Right atrium auricular region (tissue), 2 donors: Measurements from ENCODE around the gene TTYH1. TPM values are rescaled to one million over a fixed set of nuclear protein-coding genes. Genes with fewer than 3 reads are reported as not detected.

Source experiments
- DNase-seq: peaks from one replicate; pipeline ENCODE4 v3.0.0-alpha.2; 2019; ENCODE audit warnings: low spot score
- H3K27ac ChIP-seq, 2 donors: fragments of 200-600 bp; sonication (generic); 1 replicate in 1 of 2; 2 replicates in 1 of 2; pipeline ENCODE4 v1.5.1; 2016 to 2019
- H3K27me3 ChIP-seq, 2 donors: fragments of 200-600 bp; sonication (generic); one replicate each; pipeline versions ENCODE4 v1.5.1 to v1.6.0; 2017 to 2019
- H3K36me3 ChIP-seq: fragments of 200-600 bp; sonication (generic); one replicate; pipeline ENCODE4 v1.5.1; 2016
- H3K4me1 ChIP-seq, 2 donors: fragments of 200-600 bp; sonication (generic); one replicate each; pipeline versions ENCODE4 v1.5.1 to v1.6.0; 2017 to 2019
- H3K4me3 ChIP-seq, 2 donors: fragments of 200-600 bp; sonication (generic); 1 replicate in 1 of 2; 2 replicates in 1 of 2; pipeline ENCODE4 v1.5.1; 2017 to 2019; ENCODE audit warnings: mild to moderate bottlenecking in 1 of 2, moderate library complexity in 1 of 2
- H3K9me3 ChIP-seq, 2 donors: fragments of 200-600 bp; sonication (generic); one replicate each; pipeline ENCODE4 v1.5.1; 2019
- CTCF ChIP-seq, 2 donors: fragments of 200-600 bp; sonication (generic); IDR thresholded peaks; one replicate each; pipeline ENCODE4 v1.5.1; 2019; ENCODE audit warnings: antibody characterized with exemption in 2 of 2
- total RNA-seq, 2 donors: library from RNA; depleted of rRNA; stranded (reverse); fragments of >200 nt; gene quantifications; one replicate each; pipeline ENCODE4 v1.1.0, GENCODE V29; 2016

TTYH1 gene
- total RNA-seq, 2 donors from 2014 or later = 1.7 to 2.7 TPM

DNA sequence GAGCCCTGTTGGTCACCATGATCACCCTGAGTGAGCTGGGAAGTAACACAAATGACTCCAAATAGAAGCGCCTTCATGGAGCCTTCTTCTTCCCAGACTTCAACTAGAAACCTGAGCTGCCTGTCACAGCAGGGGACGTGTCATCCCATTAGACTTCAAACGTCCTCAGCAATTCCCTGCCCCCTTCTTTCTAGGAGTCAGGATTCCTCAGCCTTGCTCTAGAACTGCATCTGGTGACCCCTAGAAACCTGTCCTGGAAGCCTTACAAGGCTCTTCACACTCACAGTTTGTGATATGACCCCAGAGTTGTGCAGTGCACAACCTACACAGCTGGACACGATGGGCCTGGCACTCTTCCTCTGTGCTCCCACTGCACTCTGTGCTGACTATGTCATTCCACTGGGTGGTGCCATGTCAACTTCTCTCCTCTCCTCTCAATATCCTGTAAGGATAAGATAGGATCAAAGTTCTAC lies 23.6 kb upstream of the TTYH1 start:
- no peaks in the 10 kb centered on the region for H3K27me3 ChIP-seq
- no peaks in the 10 kb centered on the region for H3K36me3 ChIP-seq
- no peak overlapping the region for H3K27ac ChIP-seq
- H3K4me3 ChIP-seq = no peak overlapping the region
- no peak for DNase-seq
- H3K9me3 ChIP-seq = no peaks in the 10 kb centered on the region
- H3K4me1 ChIP-seq = peaks cover 0 to 7% of the 10 kb centered on the region in 2 donors
- no peak for TF ChIP-seq CTCF (IDR thresholded peaks at IDR 0.05)

DNA sequence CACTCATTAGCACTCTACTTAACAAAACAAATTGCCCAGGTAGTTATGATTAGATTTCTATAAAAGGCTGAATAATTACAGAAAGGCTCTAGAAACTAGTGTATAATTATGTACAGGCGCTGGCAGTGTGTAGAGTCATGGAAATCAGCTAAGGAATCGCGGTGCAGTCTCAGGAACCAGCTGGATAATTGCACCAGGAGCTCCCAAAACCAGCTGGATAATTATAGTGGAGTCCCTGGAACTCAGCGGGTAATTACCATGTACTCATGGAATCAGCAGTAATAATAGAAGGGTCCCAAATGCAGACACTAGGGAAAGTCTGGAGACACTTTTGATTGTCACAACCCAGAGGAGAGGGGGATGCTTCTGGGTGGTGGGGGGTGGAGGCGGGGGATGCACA lies 23.2 kb upstream of the TTYH1 start:
- no peak for DNase-seq
- no peaks in the 10 kb centered on the region for H3K36me3 ChIP-seq
- H3K4me3 ChIP-seq = no peak overlapping the region
- H3K27ac ChIP-seq = no peak overlapping the region
- TF ChIP-seq CTCF (IDR thresholded peaks at IDR 0.05) = no peak
- no peaks in the 10 kb centered on the region for H3K9me3 ChIP-seq
- peaks cover 0 to 7% of the 10 kb centered on the region in 2 donors for H3K4me1 ChIP-seq
- no peaks in the 10 kb centered on the region for H3K27me3 ChIP-seq

- no peak for TF ChIP-seq CTCF (IDR thresholded peaks at IDR 0.05)
- H3K27me3 ChIP-seq = no peaks in the 10 kb centered on the region
- no peak for DNase-seq
- no peak overlapping the region for H3K27ac ChIP-seq
- H3K9me3 ChIP-seq = no peaks in the 10 kb centered on the region
- H3K4me1 ChIP-seq = peaks cover 0 to 2% of the 10 kb centered on the region in 2 donors
- no peaks in the 10 kb centered on the region for H3K36me3 ChIP-seq
- H3K4me3 ChIP-seq = no peak overlapping the region
Measured at GRCh38 chr19:54393381-54393780, 21.9 kb upstream of the TTYH1 start.

DNA sequence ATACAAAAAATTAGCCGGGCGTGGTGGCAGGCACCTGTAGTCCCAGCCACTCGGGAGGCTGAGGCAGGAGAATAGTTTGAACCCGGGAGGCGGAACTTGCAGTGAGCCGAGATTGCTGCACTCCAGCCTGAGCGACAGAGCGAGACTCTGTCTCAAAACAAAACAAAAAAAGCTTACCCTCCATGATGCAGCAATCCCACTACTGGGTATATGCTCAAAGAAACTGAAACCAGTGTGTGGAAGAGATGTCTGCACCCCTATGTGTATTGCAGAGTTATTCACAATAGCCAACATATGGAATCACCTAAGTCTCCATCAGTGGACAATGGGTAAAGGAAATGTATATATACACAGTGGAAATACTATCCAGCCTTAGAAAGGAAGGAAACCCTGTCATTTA lies 19.6 kb upstream of the TTYH1 start:
- H3K27me3 ChIP-seq = no peaks in the 10 kb centered on the region
- TF ChIP-seq CTCF (IDR thresholded peaks at IDR 0.05) = no peak
- DNase-seq = no peak
- H3K4me3 ChIP-seq = no peak overlapping the region
- no peaks in the 10 kb centered on the region for H3K36me3 ChIP-seq
- no peaks in the 10 kb centered on the region for H3K9me3 ChIP-seq
- no peak overlapping the region for H3K27ac ChIP-seq
- H3K4me1 ChIP-seq = no peaks in the 10 kb centered on the region

DNA sequence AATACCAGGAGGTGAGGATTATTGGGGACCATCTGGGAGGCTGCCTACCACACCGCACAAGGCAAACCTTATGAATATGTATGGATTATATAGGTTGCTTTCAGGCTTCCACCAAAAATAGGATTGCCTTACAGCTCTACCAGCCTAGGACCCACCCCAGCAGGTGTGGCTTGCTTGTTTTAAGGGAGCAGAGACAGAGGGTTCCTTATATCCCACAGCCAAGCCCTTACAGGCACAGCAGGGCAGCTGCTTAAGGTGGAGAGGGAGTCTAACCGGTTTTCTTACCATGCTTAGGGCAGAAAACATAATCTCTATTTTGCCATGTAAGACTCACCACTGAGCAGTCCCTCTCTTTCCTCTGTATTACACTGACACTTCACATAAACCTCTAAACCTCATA lies 16.1 kb upstream of the TTYH1 start:
- H3K4me1 ChIP-seq = no peaks in the 10 kb centered on the region
- no peak for DNase-seq
- no peaks in the 10 kb centered on the region for H3K36me3 ChIP-seq
- no peak for TF ChIP-seq CTCF (IDR thresholded peaks at IDR 0.05)
- H3K27me3 ChIP-seq = no peaks in the 10 kb centered on the region
- no peaks in the 10 kb centered on the region for H3K9me3 ChIP-seq
- H3K4me3 ChIP-seq = no peak overlapping the region
- H3K27ac ChIP-seq = no peak overlapping the region

DNA sequence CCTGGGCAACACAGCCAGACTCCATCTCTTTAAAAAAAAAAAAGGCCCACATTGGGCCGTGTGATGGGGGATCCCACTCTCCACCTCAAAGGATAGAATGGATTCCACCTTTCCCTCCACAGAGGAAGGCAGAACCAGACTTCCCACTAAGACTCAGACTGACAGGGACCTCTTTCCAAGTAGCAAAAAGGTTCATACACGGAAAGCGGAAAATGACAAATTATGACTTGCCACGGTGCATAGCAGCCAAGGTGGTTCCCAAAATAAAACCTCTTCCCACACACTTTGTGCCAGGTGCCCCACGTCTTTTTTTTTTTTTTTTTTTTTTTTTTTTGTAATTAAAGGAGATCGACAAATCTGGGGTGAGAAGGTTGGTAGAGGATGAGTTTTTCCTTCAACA lies 14.4 kb upstream of the TTYH1 start:
- TF ChIP-seq CTCF (IDR thresholded peaks at IDR 0.05) = no peak
- H3K4me1 ChIP-seq = no peaks in the 10 kb centered on the region
- H3K4me3 ChIP-seq = no peak overlapping the region
- no peak overlapping the region for H3K27ac ChIP-seq
- no peaks in the 10 kb centered on the region for H3K9me3 ChIP-seq
- H3K27me3 ChIP-seq = no peaks in the 10 kb centered on the region
- no peak for DNase-seq
- no peaks in the 10 kb centered on the region for H3K36me3 ChIP-seq
